SKM-1 (cell line): ENCODE data around the gene EXOC6B.

Source experiments
- DNase-seq: peaks from one replicate; lab custom pipeline; 2025; ENCODE audit not compliant: unreplicated experiment; lab: John Stamatoyannopoulos, UW

EXOC6B gene

GRCh38 chr2:72825257-72826155 lies at the start of gene EXOC6B:
TSS of gene EXOC6B (minus strand) at chr2:72826033.
- peak; percentile 66 for DNase-seq

GRCh38 chr2:72871880-72872279 lies 46.0 kb upstream of the EXOC6B start:
- no peak for DNase-seq

GRCh38 chr2:72871060-72871459 lies 45.2 kb upstream of the EXOC6B start:
- no peak for DNase-seq

GRCh38 chr2:72864500-72864899 lies 38.7 kb upstream of the EXOC6B start:
- DNase-seq, result no peak

GRCh38 chr2:72863046-72863445 lies 37.2 kb upstream of the EXOC6B start:
- no peak for DNase-seq

- peak; percentile 70 for DNase-seq
These were observed 36.6 kb upstream of the EXOC6B start for GRCh38 chr2:72862239-72862988.

GRCh38 chr2:72859831-72860262 lies 34.0 kb upstream of the EXOC6B start:
- DNase-seq, result peak; percentile 8

GRCh38 chr2:72851333-72851732 lies 25.5 kb upstream of the EXOC6B start:
- DNase-seq, result no peak

- no peak for DNase-seq
These were observed 23.3 kb upstream of the EXOC6B start for GRCh38 chr2:72849138-72849462.

- DNase-seq, result no peak
These were observed 22.8 kb upstream of the EXOC6B start for GRCh38 chr2:72848436-72849137.

GRCh38 chr2:72847534-72848315 lies 21.9 kb upstream of the EXOC6B start:
- no peak for DNase-seq

- no peak for DNase-seq
These were observed 20.6 kb upstream of the EXOC6B start for GRCh38 chr2:72846171-72847095.

GRCh38 chr2:72843301-72843700 lies 17.5 kb upstream of the EXOC6B start:
- DNase-seq, result no peak

- DNase-seq, result no peak
These were observed 15.8 kb upstream of the EXOC6B start for GRCh38 chr2:72841462-72842125.

GRCh38 chr2:72840066-72840465 lies 14.2 kb upstream of the EXOC6B start:
- DNase-seq, result no peak

GRCh38 chr2:72837171-72837570 lies 11.3 kb upstream of the EXOC6B start:
- DNase-seq, result no peak

- no peak for DNase-seq
These were observed 9.6 kb upstream of the EXOC6B start for GRCh38 chr2:72835403-72835802.

- DNase-seq, result no peak
These were observed 8.8 kb upstream of the EXOC6B start for GRCh38 chr2:72834596-72834995.

GRCh38 chr2:72833084-72833714 lies 7.4 kb upstream of the EXOC6B start:
- no peak for DNase-seq
